MM.1S (cell line): ENCODE data around the gene GJA10.

ENCODE experiments used
- DNase-seq: peaks from one replicate; pipeline ENCODE4 v3.0.0-alpha.2; 2015
- H2AFZ ChIP-seq: fragments of 300-600 bp; sonication (generic); 2 replicates; pipeline ENCODE4 v1.6.0; 2016; ENCODE audit warnings: antibody characterized with exemption, low read length
- H3F3A ChIP-seq: fragments of 300-600 bp; sonication (generic); 2 replicates; pipeline ENCODE4 v1.6.1; 2016; ENCODE audit warnings: mild to moderate bottlenecking, antibody characterized with exemption, low read length, moderate library complexity, mixed read lengths; ENCODE audit not compliant: insufficient read depth
- H3K27ac ChIP-seq: fragments of 300-600 bp; sonication (generic); 2 replicates; pipeline ENCODE4 v1.5.1; 2016; ENCODE audit warnings: mild to moderate bottlenecking, low read length
- H3K27me3 ChIP-seq: fragments of 300-600 bp; sonication (generic); replicated peaks from 2 replicates; pipeline ENCODE4 v1.6.0; 2016; ENCODE audit warnings: low read length; ENCODE audit not compliant: insufficient read depth
- H3K36me3 ChIP-seq: fragments of 300-600 bp; sonication (generic); replicated peaks from 2 replicates; pipeline ENCODE4 v1.6.1; 2016; ENCODE audit warnings: mild to moderate bottlenecking, low read length, mixed read lengths; ENCODE audit not compliant: insufficient read depth
- H3K4me1 ChIP-seq: fragments of 300-600 bp; sonication (generic); 2 replicates; pipeline ENCODE4 v1.6.1; 2016; ENCODE audit warnings: low read length, mixed read lengths
- H3K4me2 ChIP-seq: fragments of 300-600 bp; sonication (generic); 2 replicates; pipeline ENCODE4 v1.6.0; 2016; ENCODE audit warnings: low read depth, low read length
- H3K4me3 ChIP-seq: fragments of 300-600 bp; sonication (generic); 2 replicates; pipeline ENCODE4 v1.5.1; 2016; ENCODE audit warnings: low read length, mixed read lengths
- H3K79me2 ChIP-seq: fragments of 300-600 bp; sonication (generic); 2 replicates; pipeline ENCODE4 v1.6.1; 2016; ENCODE audit warnings: mixed run types, low read length, mixed read lengths
- H3K9ac ChIP-seq: fragments of 300-600 bp; sonication (generic); 2 replicates; pipeline ENCODE4 v1.6.1; 2016; ENCODE audit warnings: low read length, mixed read lengths
- H3K9me2 ChIP-seq: fragments of 300-600 bp; sonication (generic); replicated peaks from 2 replicates; pipeline ENCODE4 v1.6.1; 2016; ENCODE audit warnings: mild to moderate bottlenecking, low read length, mixed read lengths; ENCODE audit not compliant: insufficient read depth
- H3K9me3 ChIP-seq: fragments of 300-600 bp; sonication (generic); replicated peaks from 2 replicates; pipeline ENCODE4 v1.6.1; 2016; ENCODE audit warnings: mild to moderate bottlenecking, low read length, mixed read lengths; ENCODE audit not compliant: insufficient read depth
- H4K20me1 ChIP-seq: fragments of 300-600 bp; sonication (generic); 2 replicates; pipeline ENCODE4 v1.6.1; 2016; ENCODE audit warnings: mild to moderate bottlenecking, low read length, moderate library complexity, mixed read lengths; ENCODE audit not compliant: insufficient read depth
- CTCF ChIP-seq: fragments of 300-600 bp; sonication (generic); IDR thresholded peaks from 2 replicates; pipeline ENCODE4 v1.5.1; 2016; ENCODE audit warnings: antibody characterized with exemption, low read length, mixed read lengths
- EZH2 ChIP-seq: fragments of 300-600 bp; sonication (generic); optimal IDR thresholded peaks from 2 replicates; pipeline ENCODE3; 2017; ENCODE audit warnings: low read depth, mild to moderate bottlenecking, antibody characterized with exemption, low read length, mixed read lengths
- EZH2phosphoT487 ChIP-seq: fragments of 300-600 bp; sonication (generic); IDR thresholded peaks from 2 replicates; pipeline ENCODE4 v1.6.1; 2018; ENCODE audit warnings: antibody characterized with exemption, low read length

GJA10 gene

DNA sequence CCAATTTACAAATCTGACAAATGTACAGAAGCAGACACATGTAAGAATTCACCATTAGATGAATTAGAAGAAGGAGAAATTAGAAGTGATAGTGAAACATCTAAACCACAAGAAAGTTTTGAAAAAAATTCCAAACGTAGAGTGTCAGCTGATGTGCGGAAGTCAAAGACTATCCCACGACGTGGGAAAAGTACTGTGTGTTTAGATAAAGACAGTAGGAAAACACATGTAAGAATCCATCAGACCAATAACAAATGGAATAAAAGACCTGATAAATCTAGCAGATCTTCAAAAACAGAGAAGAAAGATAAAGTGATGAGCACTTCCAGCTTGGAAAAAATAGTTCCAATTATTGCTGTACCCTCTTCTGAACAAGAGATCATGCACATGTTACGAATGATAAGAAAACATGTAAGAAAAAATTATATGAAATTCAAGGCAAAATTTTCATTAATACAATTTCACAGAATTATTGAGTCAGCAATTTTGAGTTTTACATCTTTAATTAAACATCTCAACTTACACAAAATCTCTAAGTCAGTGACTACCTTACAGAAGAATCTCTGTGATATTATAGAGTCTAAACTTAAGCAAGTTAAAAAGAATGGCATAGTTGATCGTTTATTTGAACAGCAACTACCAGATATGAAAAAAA is 28.1 kb upstream of the GJA10 start:
- Histone ChIP-seq H3K36me3 (peaks cover 32% of the 10 kb centered on the region), H3K9ac (no peak overlapping the region), H3K4me3 (no peak overlapping the region), H3K9me3 (no peaks in the 10 kb centered on the region), H2AFZ (no peak overlapping the region), H3K4me1 (no peaks in the 10 kb centered on the region), H4K20me1 (no peaks in the 10 kb centered on the region), H3K27ac (no peak overlapping the region), H3K4me2 (no peak overlapping the region), H3K9me2 (no peaks in the 10 kb centered on the region), H3K27me3 (no peaks in the 10 kb centered on the region), H3F3A (no peaks in the 10 kb centered on the region), H3K79me2 (no peaks in the 10 kb centered on the region)
- TF ChIP-seq CTCF (no peak), EZH2phosphoT487 (no peak), EZH2 (no peak)
- DNase-seq, result no peak

- no peak overlapping the region for H3K4me3 ChIP-seq
- H2AFZ ChIP-seq, result no peak overlapping the region
- no peak overlapping the region for H3K9ac ChIP-seq
- no peak overlapping the region for H3K27ac ChIP-seq
- TF ChIP-seq EZH2phosphoT487 (no peak), CTCF (no peak)
- no peak overlapping the region for H3K4me2 ChIP-seq
- H3K79me2 ChIP-seq, result no peaks in the 10 kb centered on the region
- no peaks in the 10 kb centered on the region for H3K9me2 ChIP-seq
- H3K36me3 ChIP-seq, result peaks cover 8% of the 10 kb centered on the region; the same call in 1 of the 2 replicates
- no peaks in the 10 kb centered on the region for H4K20me1 ChIP-seq
- no peaks in the 10 kb centered on the region for H3K27me3 ChIP-seq
- DNase-seq, result no peak
- H3F3A ChIP-seq, result no peaks in the 10 kb centered on the region
- H3K4me1 ChIP-seq, result no peaks in the 10 kb centered on the region
- H3K9me3 ChIP-seq, result no peaks in the 10 kb centered on the region
Observed at GRCh38 chr6:89873721-89874120, 20.5 kb upstream of the GJA10 start.

- H2AFZ ChIP-seq, result no peak overlapping the region
- no peak for DNase-seq
Observed at GRCh38 chr6:89874438-89874837, 19.8 kb upstream of the GJA10 start.

More at GRCh38 chr6:89874438-89874837, 19.8 kb upstream of the GJA10 start:
- TF ChIP-seq EZH2phosphoT487, result no peak
- no peak for TF ChIP-seq CTCF
- no peak for TF ChIP-seq EZH2
- Histone ChIP-seq H3K4me2 (no peak overlapping the region), H4K20me1 (no peaks in the 10 kb centered on the region), H3F3A (no peaks in the 10 kb centered on the region), H3K9me3 (no peaks in the 10 kb centered on the region), H3K27ac (no peak overlapping the region), H3K4me3 (no peak overlapping the region), H3K27me3 (no peaks in the 10 kb centered on the region), H3K9ac (no peak overlapping the region), H3K4me1 (no peaks in the 10 kb centered on the region), H3K79me2 (no peaks in the 10 kb centered on the region), H3K36me3 (peaks cover 7% of the 10 kb centered on the region; the same call in 1 of the 2 replicates), H3K9me2 (no peaks in the 10 kb centered on the region)
